Measurements from ENCODE around the gene TMEM181.

- TF ChIP-seq CTCF (IDR thresholded peaks at IDR 0.05) (no peak), EZH2 (IDR thresholded peaks at IDR 0.05; ENCODE audit: borderline replicate concordance, insufficient read depth, low read depth, low read length, poor library complexity, severe bottlenecking) (no peak)
Observed at GRCh38 chr6:158560836-158561320, 987 bp downstream of the TMEM181 start.
